HEK293 (cell line): ENCODE data around the gene DNAJB8.

Source experiments
- YY1 ChIP-seq: fragments of 450-650 bp; formaldehyde crosslinking; IDR thresholded peaks from 2 replicates; pipeline ENCODE4 v1.5.1; 2018; ENCODE audit warnings: missing biosample characterization, missing genetic modification characterization
- ZBTB10 ChIP-seq: fragments of 450-650 bp; formaldehyde crosslinking; IDR thresholded peaks from 2 replicates; pipeline ENCODE4 v1.5.1; 2016; ENCODE audit warnings: missing biosample characterization, missing genetic modification characterization
- ZNF239 ChIP-seq: fragments of 450-650 bp; formaldehyde crosslinking; IDR thresholded peaks from 2 replicates; pipeline ENCODE4 v1.5.1; 2016; ENCODE audit warnings: missing biosample characterization, missing genetic modification characterization
- ZNF274 ChIP-seq, 2 experiments: fragments of 200-500 bp in 1 of 2; fragments of 450-650 bp in 1 of 2; sonication (Bioruptor generic) in 1 of 2; formaldehyde crosslinking in 1 of 2; IDR thresholded peaks; 2 replicates each; pipeline versions ENCODE4 v1.5.1 to v1.6.1; 2014 to 2016; ENCODE audit warnings: borderline replicate concordance in 1 of 2, inconsistent platforms in 1 of 2, low read length in 1 of 2, missing biosample characterization in 1 of 2, missing genetic modification characterization in 1 of 2
- TF ChIP-seq, protein P1 (sequence below): fragments of 450-650 bp; formaldehyde crosslinking; IDR thresholded peaks from 2 replicates; pipeline ENCODE4 v1.5.1; 2016; ENCODE audit warnings: missing biosample characterization, missing genetic modification characterization

- TF ChIP-seq ZBTB10 (tag by site-specific recombination) (no peak), YY1 (tag by site-specific recombination) (no peak), ZNF239 (tag by site-specific recombination) (no peak), ZNF274 (IDR thresholded peaks at IDR 0.05; ENCODE audit: low read length) (no peak), ZNF274 (tag by site-specific recombination; IDR thresholded peaks at IDR 0.05; ENCODE audit: borderline replicate concordance) (no peak)
- TF ChIP-seq, protein P1, sequence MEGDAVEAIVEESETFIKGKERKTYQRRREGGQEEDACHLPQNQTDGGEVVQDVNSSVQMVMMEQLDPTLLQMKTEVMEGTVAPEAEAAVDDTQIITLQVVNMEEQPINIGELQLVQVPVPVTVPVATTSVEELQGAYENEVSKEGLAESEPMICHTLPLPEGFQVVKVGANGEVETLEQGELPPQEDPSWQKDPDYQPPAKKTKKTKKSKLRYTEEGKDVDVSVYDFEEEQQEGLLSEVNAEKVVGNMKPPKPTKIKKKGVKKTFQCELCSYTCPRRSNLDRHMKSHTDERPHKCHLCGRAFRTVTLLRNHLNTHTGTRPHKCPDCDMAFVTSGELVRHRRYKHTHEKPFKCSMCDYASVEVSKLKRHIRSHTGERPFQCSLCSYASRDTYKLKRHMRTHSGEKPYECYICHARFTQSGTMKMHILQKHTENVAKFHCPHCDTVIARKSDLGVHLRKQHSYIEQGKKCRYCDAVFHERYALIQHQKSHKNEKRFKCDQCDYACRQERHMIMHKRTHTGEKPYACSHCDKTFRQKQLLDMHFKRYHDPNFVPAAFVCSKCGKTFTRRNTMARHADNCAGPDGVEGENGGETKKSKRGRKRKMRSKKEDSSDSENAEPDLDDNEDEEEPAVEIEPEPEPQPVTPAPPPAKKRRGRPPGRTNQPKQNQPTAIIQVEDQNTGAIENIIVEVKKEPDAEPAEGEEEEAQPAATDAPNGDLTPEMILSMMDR: no peak
These were observed 5.0 kb upstream of the DNAJB8 start for GRCh38 chr3:128471720-128472119.
